DND-41 (cell line): ENCODE data around the gene AOPEP.

ENCODE experiments used
- ATAC-seq: fragments of 200-7000 bp; cut with Tn5 transposase; 3 replicates; pipeline ENCODE4 v1.9.1; 2021; ENCODE audit warnings: low read depth; ENCODE audit not compliant: insufficient read depth
- DNase-seq: peaks from one replicate; pipeline ENCODE4 v3.0.0-alpha.2; 2020
- H2AFZ ChIP-seq: 2 replicates; pipeline ENCODE4 v1.6.0; 2012; ENCODE audit warnings: low read depth, low read length
- H3K27ac ChIP-seq: 2 replicates; pipeline ENCODE4 v1.5.1; 2012; ENCODE audit warnings: low read length, inconsistent platforms
- H3K27me3 ChIP-seq: fragments of 200-600 bp; sonication (generic); 2 replicates; pipeline ENCODE4 v1.6.0; 2012; ENCODE audit warnings: low read length, mild to moderate bottlenecking, inconsistent platforms; ENCODE audit not compliant: insufficient read depth, poor library complexity
- H3K36me3 ChIP-seq: 2 replicates; pipeline ENCODE4 v1.5.1; 2012; ENCODE audit warnings: low read length, inconsistent platforms; ENCODE audit not compliant: insufficient read depth
- H3K4me1 ChIP-seq: 2 replicates; pipeline ENCODE4 v1.5.1; 2012; ENCODE audit warnings: mild to moderate bottlenecking, low read length; ENCODE audit not compliant: insufficient read depth
- H3K4me2 ChIP-seq: 2 replicates; pipeline ENCODE4 v1.6.0; 2012; ENCODE audit warnings: mild to moderate bottlenecking, moderate library complexity, low read length, inconsistent platforms; ENCODE audit not compliant: insufficient read depth
- H3K4me3 ChIP-seq, 2 experiments: fragments of 200-600 bp in 1 of 2; shearing (Covaris generic) in 1 of 2; 2 replicates each; pipeline ENCODE4 v1.5.1; 2012 to 2016; ENCODE audit warnings: inconsistent platforms in 2 of 2, low read length in 2 of 2, mild to moderate bottlenecking in 2 of 2, low read depth in 1 of 2, moderate library complexity in 1 of 2
- H3K79me2 ChIP-seq: 2 replicates; pipeline ENCODE4 v1.6.0; 2012; ENCODE audit warnings: low read length, inconsistent platforms; ENCODE audit not compliant: insufficient read depth
- H3K9ac ChIP-seq: 2 replicates; pipeline ENCODE4 v1.6.0; 2012; ENCODE audit warnings: low read depth, mild to moderate bottlenecking, inconsistent platforms, low read length, moderate library complexity
- H3K9me3 ChIP-seq: 2 replicates; pipeline ENCODE4 v1.5.1; 2012; ENCODE audit warnings: low read length, moderate library complexity, mild to moderate bottlenecking, inconsistent platforms; ENCODE audit not compliant: insufficient read depth, severe bottlenecking
- H4K20me1 ChIP-seq: 2 replicates; pipeline ENCODE4 v1.6.0; 2012; ENCODE audit warnings: low read length; ENCODE audit not compliant: insufficient read depth
- CTCF ChIP-seq: IDR thresholded peaks from 2 replicates; pipeline ENCODE4 v1.5.1; 2012; ENCODE audit warnings: borderline replicate concordance, low read length, moderate library complexity, mild to moderate bottlenecking; ENCODE audit not compliant: poor library complexity, severe bottlenecking; ENCODE audit errors: extremely low read depth
- EZH2 ChIP-seq: IDR thresholded peaks from 3 replicates; pipeline ENCODE4 v1.6.1; 2012; ENCODE audit warnings: borderline replicate concordance, low read depth, mild to moderate bottlenecking, moderate library complexity, low read length, inconsistent platforms; ENCODE audit not compliant: severe bottlenecking

AOPEP gene

GRCh38 chr9:95112436-95113280, 386.2 kb downstream of the AOPEP start:
- no peak for DNase-seq
- H4K20me1 ChIP-seq = no peaks in the 10 kb centered on the region
- H3K9ac ChIP-seq = no peak overlapping the region
- no peak overlapping the region for H3K4me2 ChIP-seq
- H3K4me3 ChIP-seq = no peak overlapping the region
- H3K27ac ChIP-seq = no peak overlapping the region
- H3K9me3 ChIP-seq = no peaks in the 10 kb centered on the region
- no peak for ATAC-seq
- peaks cover 3% of the 10 kb centered on the region; the same call in 1 of the 2 replicates for H3K36me3 ChIP-seq
- H3K79me2 ChIP-seq = no peaks in the 10 kb centered on the region
- TF ChIP-seq EZH2 (no peak), CTCF (no peak)
- no peaks in the 10 kb centered on the region for H3K4me1 ChIP-seq
- no peak overlapping the region for H2AFZ ChIP-seq
- H3K27me3 ChIP-seq = no peaks in the 10 kb centered on the region

DNA sequence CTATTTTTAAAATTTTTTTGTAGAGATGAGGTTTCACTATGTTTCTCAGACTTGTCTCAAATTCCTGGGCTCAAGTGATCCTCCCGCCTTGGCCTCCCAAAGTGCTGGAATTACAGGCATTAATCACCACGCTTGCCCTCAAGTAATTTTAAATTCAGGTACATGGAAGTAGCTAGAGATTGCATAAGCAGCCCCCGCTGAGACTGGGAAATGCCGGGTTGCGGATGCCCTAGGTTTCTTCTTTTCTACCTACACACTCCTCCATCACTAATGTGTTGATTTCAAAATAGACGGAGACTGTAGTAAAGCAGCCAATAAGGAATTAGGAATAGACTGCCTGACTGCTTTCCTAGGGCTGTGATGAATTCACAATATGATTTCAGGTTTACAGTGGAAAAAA, 388.6 kb downstream of the AOPEP start:
- H4K20me1 ChIP-seq = no peaks in the 10 kb centered on the region
- no peak overlapping the region for H2AFZ ChIP-seq
- H3K4me3 ChIP-seq = no peak overlapping the region
- TF ChIP-seq EZH2 = no peak
- TF ChIP-seq CTCF = no peak
- no peak overlapping the region for H3K4me2 ChIP-seq
- DNase-seq (no peak), ATAC-seq (no peak)
- H3K4me1 ChIP-seq = no peaks in the 10 kb centered on the region
- H3K9me3 ChIP-seq = no peaks in the 10 kb centered on the region
- H3K9ac ChIP-seq = no peak overlapping the region
- H3K27ac ChIP-seq = no peak overlapping the region
- H3K36me3 ChIP-seq = peaks cover 3% of the 10 kb centered on the region; the same call in 1 of the 2 replicates
- H3K27me3 ChIP-seq = no peaks in the 10 kb centered on the region
- H3K79me2 ChIP-seq = no peaks in the 10 kb centered on the region

- Histone ChIP-seq H3K36me3 (peaks cover 3% of the 10 kb centered on the region; the same call in 1 of the 2 replicates), H2AFZ (no peak overlapping the region), H3K9me3 (no peaks in the 10 kb centered on the region), H3K27me3 (no peaks in the 10 kb centered on the region), H3K4me3 (no peak overlapping the region), H3K4me2 (no peak overlapping the region), H4K20me1 (no peaks in the 10 kb centered on the region), H3K79me2 (no peaks in the 10 kb centered on the region), H3K4me1 (no peaks in the 10 kb centered on the region), H3K9ac (no peak overlapping the region), H3K27ac (no peak overlapping the region)
- no peak for ATAC-seq
- TF ChIP-seq EZH2 = no peak
- TF ChIP-seq CTCF = no peak
- no peak for DNase-seq
These were observed 389.7 kb downstream of the AOPEP start for GRCh38 chr9:95116002-95116807.
